Neural cell (in vitro differentiated cells): ENCODE measurements around the gene SGIP1. TPM values are rescaled to one million over a fixed set of nuclear protein-coding genes. Genes with fewer than 3 reads are reported as not detected.

Experiments used
- H2AFZ ChIP-seq: fragments of 200-600, 300-800 bp; sonication (generic), shearing (Covaris generic); 2 replicates; pipeline ENCODE4 v1.6.0; 2014; ENCODE audit warnings: low read depth, mild to moderate bottlenecking, antibody characterized with exemption, low read length, moderate library complexity
- H3F3A ChIP-seq: fragments of 200-600 bp; shearing (Covaris generic); 2 replicates; pipeline ENCODE4 v1.6.1; 2016; ENCODE audit warnings: mild to moderate bottlenecking, moderate library complexity, mixed read lengths, antibody characterized with exemption, low read length; ENCODE audit not compliant: insufficient read depth, poor library complexity, severe bottlenecking
- H3K27ac ChIP-seq: fragments of 200-600, 300-800 bp; sonication (generic), shearing (Covaris generic); 2 replicates; pipeline ENCODE4 v1.5.1; 2014; ENCODE audit warnings: mild to moderate bottlenecking, low read length, moderate library complexity
- H3K27me3 ChIP-seq: fragments of 300-800, 200-600 bp; sonication (generic), shearing (Covaris generic); 2 replicates; pipeline ENCODE4 v1.6.0; 2014; ENCODE audit warnings: mild to moderate bottlenecking, low read depth, low read length, moderate library complexity; ENCODE audit not compliant: insufficient read depth
- H3K36me3 ChIP-seq: fragments of 300-800, 200-600 bp; sonication (generic), shearing (Covaris generic); 2 replicates; pipeline ENCODE4 v1.5.1; 2014; ENCODE audit warnings: mild to moderate bottlenecking, antibody characterized with exemption, low read length, moderate library complexity; ENCODE audit not compliant: insufficient read depth
- H3K4me2 ChIP-seq: fragments of 300-800, 200-600 bp; sonication (generic), shearing (Covaris generic); 2 replicates; pipeline ENCODE4 v1.6.0; 2014; ENCODE audit warnings: mild to moderate bottlenecking, low read length
- H3K4me3 ChIP-seq: fragments of 300-800, 200-600 bp; sonication (generic), shearing (Covaris generic); 2 replicates; pipeline ENCODE4 v1.5.1; 2014; ENCODE audit warnings: mild to moderate bottlenecking, low read length, moderate library complexity
- H3K79me2 ChIP-seq: fragments of 200-600 bp; shearing (Covaris generic); replicated peaks from 2 replicates; pipeline ENCODE4 v1.6.0; 2014; ENCODE audit warnings: mild to moderate bottlenecking, low read length, moderate library complexity; ENCODE audit not compliant: insufficient read depth
- H3K9ac ChIP-seq: fragments of 300-800, 200-600 bp; sonication (generic), shearing (Covaris generic); 2 replicates; pipeline ENCODE4 v1.6.1; 2016; ENCODE audit warnings: mild to moderate bottlenecking, low read length, mixed read lengths
- H3K9me2 ChIP-seq: fragments of 200-600 bp; shearing (Covaris generic); 2 replicates; pipeline ENCODE4 v1.6.1; 2016; ENCODE audit warnings: mild to moderate bottlenecking, low read length, mixed read lengths; ENCODE audit not compliant: insufficient read depth
- H3K9me3 ChIP-seq: fragments of 200-600, 300-800 bp; sonication (generic), shearing (Covaris generic); 2 replicates; pipeline ENCODE4 v1.6.1; 2016; ENCODE audit warnings: mild to moderate bottlenecking, mixed run types, low read length, moderate library complexity, mixed read lengths
- H4K20me1 ChIP-seq: fragments of 200-600 bp; shearing (Covaris generic); 2 replicates; pipeline ENCODE4 v1.6.1; 2016; ENCODE audit warnings: mild to moderate bottlenecking, mixed run types; ENCODE audit not compliant: insufficient read depth
- EP300 ChIP-seq: fragments of 450-650 bp; conservative IDR thresholded peaks from 2 replicates; pipeline ENCODE4 v1.6.1; 2014; ENCODE audit warnings: antibody characterized with exemption, mild to moderate bottlenecking, moderate library complexity; ENCODE audit not compliant: poor library complexity, severe bottlenecking
- EZH2 ChIP-seq: fragments of 200-600, 300-800 bp; shearing (Covaris generic), sonication (generic); IDR thresholded peaks from 2 replicates; pipeline ENCODE4 v1.6.1; 2014; ENCODE audit warnings: antibody characterized with exemption, low read length, borderline replicate concordance, mild to moderate bottlenecking; ENCODE audit not compliant: insufficient read depth, poor library complexity, severe bottlenecking
- MXI1 ChIP-seq: fragments of 450-650 bp; conservative IDR thresholded peaks from 2 replicates; pipeline ENCODE4 v1.6.1; 2014; ENCODE audit warnings: antibody characterized with exemption, mild to moderate bottlenecking; ENCODE audit not compliant: poor library complexity, severe bottlenecking
- POLR2AphosphoS5 ChIP-seq: IDR thresholded peaks from 2 replicates; pipeline ENCODE4 v1.6.1; 2012
- RAD21 ChIP-seq: fragments of 450-650 bp; conservative IDR thresholded peaks from 2 replicates; pipeline ENCODE4 v1.6.1; 2014; ENCODE audit warnings: antibody characterized with exemption, mild to moderate bottlenecking, moderate library complexity
- SMC3 ChIP-seq: fragments of 450-650 bp; conservative IDR thresholded peaks from 2 replicates; pipeline ENCODE4 v1.6.1; 2014; ENCODE audit warnings: antibody characterized with exemption, mild to moderate bottlenecking, moderate library complexity; ENCODE audit not compliant: poor library complexity
- TAF1 ChIP-seq: IDR thresholded peaks from 2 replicates; pipeline ENCODE4 v1.6.1; 2012; ENCODE audit warnings: low read depth
- polyA plus RNA-seq: library from polyadenylated mRNA; depleted of rRNA; stranded (reverse); fragments of >200 nt; gene quantifications from 2 replicates; pipeline ENCODE4 v1.2.3, GENCODE V29; 2014
- TF ChIP-seq, protein P1 (sequence below): fragments of 450-650 bp; IDR thresholded peaks from 2 replicates; pipeline ENCODE4 v1.5.1; 2014; ENCODE audit warnings: antibody characterized with exemption, mild to moderate bottlenecking, moderate library complexity; ENCODE audit not compliant: poor library complexity, severe bottlenecking
- TF ChIP-seq, protein P2 (sequence below): IDR thresholded peaks from 2 replicates; pipeline ENCODE4 v1.6.1; 2012; ENCODE audit warnings: borderline replicate concordance

The SGIP1 gene
- polyA plus RNA-seq, 1 donor from 2014 or later, result 50.5 TPM

DNA sequence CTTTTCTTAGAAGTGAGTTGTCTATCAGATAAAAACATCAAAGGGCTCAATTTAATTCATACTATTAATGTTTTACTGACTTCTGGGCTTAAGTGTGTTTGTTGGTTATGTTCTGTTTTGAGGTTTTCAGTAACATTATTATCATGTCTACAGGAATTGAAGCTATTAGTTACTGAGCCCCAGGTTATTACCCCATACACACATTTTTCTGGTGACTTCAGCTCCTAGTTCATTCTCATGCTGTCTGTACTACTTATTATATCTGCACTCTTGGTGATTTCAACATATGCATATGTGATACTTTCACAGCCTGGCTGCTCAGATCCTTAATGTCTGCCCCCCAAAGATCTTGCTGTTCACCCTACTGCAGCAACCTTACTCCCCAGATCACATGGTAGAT is 27.0 kb upstream of the SGIP1 start:
- Histone ChIP-seq H3F3A (no peaks in the 10 kb centered on the region), H3K9me3 (no peaks in the 10 kb centered on the region), H3K9ac (no peak overlapping the region), H3K36me3 (no peaks in the 10 kb centered on the region), H4K20me1 (no peaks in the 10 kb centered on the region), H3K27ac (no peak overlapping the region), H3K4me2 (no peak overlapping the region), H2AFZ (no peak overlapping the region), H3K27me3 (no peaks in the 10 kb centered on the region), H3K9me2 (no peaks in the 10 kb centered on the region), H3K4me3 (no peak overlapping the region), H3K79me2 (no peaks in the 10 kb centered on the region)
- TF ChIP-seq EZH2, result no peak
- no peak for TF ChIP-seq EP300
- TF ChIP-seq MXI1, result no peak
- no peak for TF ChIP-seq SMC3

GRCh38 chr1:66510407-66510806 is 23.5 kb upstream of the SGIP1 start:
- H3K27me3 ChIP-seq, result no peaks in the 10 kb centered on the region
- no peaks in the 10 kb centered on the region for H3K9me2 ChIP-seq
- no peak overlapping the region for H3K4me3 ChIP-seq
- no peak overlapping the region for H3K9ac ChIP-seq
- H2AFZ ChIP-seq, result no peak overlapping the region
- no peaks in the 10 kb centered on the region for H3F3A ChIP-seq
- H3K36me3 ChIP-seq, result no peaks in the 10 kb centered on the region
- no peak for TF ChIP-seq TAF1
- no peak for TF ChIP-seq EZH2
- no peak for TF ChIP-seq EP300
- no peak for TF ChIP-seq POLR2AphosphoS5
- TF ChIP-seq RAD21, result no peak
- TF ChIP-seq, protein P1, sequence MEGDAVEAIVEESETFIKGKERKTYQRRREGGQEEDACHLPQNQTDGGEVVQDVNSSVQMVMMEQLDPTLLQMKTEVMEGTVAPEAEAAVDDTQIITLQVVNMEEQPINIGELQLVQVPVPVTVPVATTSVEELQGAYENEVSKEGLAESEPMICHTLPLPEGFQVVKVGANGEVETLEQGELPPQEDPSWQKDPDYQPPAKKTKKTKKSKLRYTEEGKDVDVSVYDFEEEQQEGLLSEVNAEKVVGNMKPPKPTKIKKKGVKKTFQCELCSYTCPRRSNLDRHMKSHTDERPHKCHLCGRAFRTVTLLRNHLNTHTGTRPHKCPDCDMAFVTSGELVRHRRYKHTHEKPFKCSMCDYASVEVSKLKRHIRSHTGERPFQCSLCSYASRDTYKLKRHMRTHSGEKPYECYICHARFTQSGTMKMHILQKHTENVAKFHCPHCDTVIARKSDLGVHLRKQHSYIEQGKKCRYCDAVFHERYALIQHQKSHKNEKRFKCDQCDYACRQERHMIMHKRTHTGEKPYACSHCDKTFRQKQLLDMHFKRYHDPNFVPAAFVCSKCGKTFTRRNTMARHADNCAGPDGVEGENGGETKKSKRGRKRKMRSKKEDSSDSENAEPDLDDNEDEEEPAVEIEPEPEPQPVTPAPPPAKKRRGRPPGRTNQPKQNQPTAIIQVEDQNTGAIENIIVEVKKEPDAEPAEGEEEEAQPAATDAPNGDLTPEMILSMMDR, result no peak
- TF ChIP-seq MXI1, result no peak
- no peak for TF ChIP-seq SMC3
- TF ChIP-seq, protein P2, sequence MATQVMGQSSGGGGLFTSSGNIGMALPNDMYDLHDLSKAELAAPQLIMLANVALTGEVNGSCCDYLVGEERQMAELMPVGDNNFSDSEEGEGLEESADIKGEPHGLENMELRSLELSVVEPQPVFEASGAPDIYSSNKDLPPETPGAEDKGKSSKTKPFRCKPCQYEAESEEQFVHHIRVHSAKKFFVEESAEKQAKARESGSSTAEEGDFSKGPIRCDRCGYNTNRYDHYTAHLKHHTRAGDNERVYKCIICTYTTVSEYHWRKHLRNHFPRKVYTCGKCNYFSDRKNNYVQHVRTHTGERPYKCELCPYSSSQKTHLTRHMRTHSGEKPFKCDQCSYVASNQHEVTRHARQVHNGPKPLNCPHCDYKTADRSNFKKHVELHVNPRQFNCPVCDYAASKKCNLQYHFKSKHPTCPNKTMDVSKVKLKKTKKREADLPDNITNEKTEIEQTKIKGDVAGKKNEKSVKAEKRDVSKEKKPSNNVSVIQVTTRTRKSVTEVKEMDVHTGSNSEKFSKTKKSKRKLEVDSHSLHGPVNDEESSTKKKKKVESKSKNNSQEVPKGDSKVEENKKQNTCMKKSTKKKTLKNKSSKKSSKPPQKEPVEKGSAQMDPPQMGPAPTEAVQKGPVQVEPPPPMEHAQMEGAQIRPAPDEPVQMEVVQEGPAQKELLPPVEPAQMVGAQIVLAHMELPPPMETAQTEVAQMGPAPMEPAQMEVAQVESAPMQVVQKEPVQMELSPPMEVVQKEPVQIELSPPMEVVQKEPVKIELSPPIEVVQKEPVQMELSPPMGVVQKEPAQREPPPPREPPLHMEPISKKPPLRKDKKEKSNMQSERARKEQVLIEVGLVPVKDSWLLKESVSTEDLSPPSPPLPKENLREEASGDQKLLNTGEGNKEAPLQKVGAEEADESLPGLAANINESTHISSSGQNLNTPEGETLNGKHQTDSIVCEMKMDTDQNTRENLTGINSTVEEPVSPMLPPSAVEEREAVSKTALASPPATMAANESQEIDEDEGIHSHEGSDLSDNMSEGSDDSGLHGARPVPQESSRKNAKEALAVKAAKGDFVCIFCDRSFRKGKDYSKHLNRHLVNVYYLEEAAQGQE, result no peak
- H3K9me3 ChIP-seq, result no peaks in the 10 kb centered on the region
- no peaks in the 10 kb centered on the region for H4K20me1 ChIP-seq
- H3K27ac ChIP-seq, result no peak overlapping the region
- no peaks in the 10 kb centered on the region for H3K79me2 ChIP-seq
- no peak overlapping the region for H3K4me2 ChIP-seq

DNA sequence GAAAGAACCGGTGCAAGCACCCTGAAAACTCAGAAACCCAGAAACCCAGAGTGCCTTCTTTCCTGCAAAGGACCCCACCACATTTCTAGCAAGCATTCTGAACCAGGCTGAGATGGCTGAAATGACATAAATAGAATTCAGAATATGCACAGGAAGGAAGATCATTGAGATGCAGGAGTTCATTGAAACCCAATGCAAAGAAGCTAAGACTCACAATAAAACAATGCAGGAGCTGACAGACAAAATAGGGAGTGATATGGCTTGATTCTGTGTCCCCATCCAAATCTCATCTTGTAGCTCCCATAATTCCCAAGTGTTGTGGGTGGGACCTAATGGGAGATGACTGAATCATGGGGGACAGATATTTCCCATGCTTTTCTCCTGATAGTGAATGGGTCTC is 22.8 kb upstream of the SGIP1 start:
- H3K36me3 ChIP-seq, result no peaks in the 10 kb centered on the region
- H3K9ac ChIP-seq, result no peak overlapping the region
- no peaks in the 10 kb centered on the region for H4K20me1 ChIP-seq
- no peaks in the 10 kb centered on the region for H3F3A ChIP-seq
- no peaks in the 10 kb centered on the region for H3K9me2 ChIP-seq
- H3K4me3 ChIP-seq, result no peak overlapping the region
- no peak overlapping the region for H2AFZ ChIP-seq
- no peak overlapping the region for H3K4me2 ChIP-seq
- no peak overlapping the region for H3K27ac ChIP-seq
- no peak for TF ChIP-seq SMC3
- TF ChIP-seq EZH2, result no peak
- TF ChIP-seq, protein P2, result no peak
- TF ChIP-seq MXI1, result no peak
- TF ChIP-seq RAD21, result no peak
- TF ChIP-seq POLR2AphosphoS5, result no peak
- no peak for TF ChIP-seq TAF1
- TF ChIP-seq, protein P1, result no peak
- TF ChIP-seq EP300, result no peak
- no peaks in the 10 kb centered on the region for H3K27me3 ChIP-seq
- no peaks in the 10 kb centered on the region for H3K79me2 ChIP-seq
- no peaks in the 10 kb centered on the region for H3K9me3 ChIP-seq
